ENCODE data around the gene SLC9A9.

Gene SLC9A9

GRCh38 chr3:143837076-143837475, 11.2 kb downstream of the SLC9A9 start:
- no peak overlapping the region for H3K4me3 ChIP-seq (ENCODE audit: low read depth, low read length)
- no peak overlapping the region for H3K27ac ChIP-seq
- H3K27me3 ChIP-seq (replicated peaks) = no peaks in the 10 kb centered on the region
- TF ChIP-seq CTCF (IDR thresholded peaks at IDR 0.05; ENCODE audit: low read depth, low read length, missing control alignments) = no peak
- no peaks in the 10 kb centered on the region for H3K36me3 ChIP-seq (replicated peaks)
- in situ Hi-C loops (cut with HindIII; ENCODE audit: low pct_ligation_motif_present, low sequenced_read_pairs) = no loop called here
- no peak for DNase-seq

- no peak overlapping the region for H3K27ac ChIP-seq
- no peaks in the 10 kb centered on the region for H3K36me3 ChIP-seq (replicated peaks)
- in situ Hi-C loops (cut with HindIII; ENCODE audit: low pct_ligation_motif_present, low sequenced_read_pairs) = no loop called here
- no peak for TF ChIP-seq CTCF (IDR thresholded peaks at IDR 0.05; ENCODE audit: low read depth, low read length, missing control alignments)
- H3K4me3 ChIP-seq (ENCODE audit: low read depth, low read length) = no peak overlapping the region
- H3K27me3 ChIP-seq (replicated peaks) = no peaks in the 10 kb centered on the region
- DNase-seq = no peak
These were observed 13.0 kb downstream of the SLC9A9 start for GRCh38 chr3:143835312-143835711.

- H3K4me3 ChIP-seq (ENCODE audit: low read depth, low read length) = no peak overlapping the region
- H3K27me3 ChIP-seq (replicated peaks) = no peaks in the 10 kb centered on the region
- H3K36me3 ChIP-seq (replicated peaks) = no peaks in the 10 kb centered on the region
- DNase-seq = peak; percentile 18
- TF ChIP-seq CTCF (IDR thresholded peaks at IDR 0.05; ENCODE audit: low read depth, low read length, missing control alignments) = no peak
- H3K27ac ChIP-seq = no peak overlapping the region
- in situ Hi-C loops (cut with HindIII; ENCODE audit: low pct_ligation_motif_present, low sequenced_read_pairs) = no loop called here
These were observed 15.8 kb downstream of the SLC9A9 start for GRCh38 chr3:143832433-143832832.

- Histone ChIP-seq H3K27me3 (replicated peaks) (no peaks in the 10 kb centered on the region), H3K4me3 (ENCODE audit: low read depth, low read length) (no peak overlapping the region), H3K27ac (no peak overlapping the region), H3K36me3 (replicated peaks) (no peaks in the 10 kb centered on the region)
- DNase-seq = no peak
- in situ Hi-C loops (cut with HindIII; ENCODE audit: low pct_ligation_motif_present, low sequenced_read_pairs) = no loop called here
- TF ChIP-seq CTCF (IDR thresholded peaks at IDR 0.05; ENCODE audit: low read depth, low read length, missing control alignments) = no peak
These were observed 16.3 kb downstream of the SLC9A9 start for GRCh38 chr3:143831994-143832393.

- in situ Hi-C loops (cut with HindIII; ENCODE audit: low pct_ligation_motif_present, low sequenced_read_pairs) = no loop called here
- no peak for DNase-seq
- H3K27ac ChIP-seq = no peak overlapping the region
- no peaks in the 10 kb centered on the region for H3K36me3 ChIP-seq (replicated peaks)
- no peak overlapping the region for H3K4me3 ChIP-seq (ENCODE audit: low read depth, low read length)
- no peaks in the 10 kb centered on the region for H3K27me3 ChIP-seq (replicated peaks)
- TF ChIP-seq CTCF (IDR thresholded peaks at IDR 0.05; ENCODE audit: low read depth, low read length, missing control alignments) = no peak
These were observed 17.1 kb downstream of the SLC9A9 start for GRCh38 chr3:143831208-143831607.

GRCh38 chr3:143830786-143831185, 17.5 kb downstream of the SLC9A9 start:
- no peak for TF ChIP-seq CTCF (IDR thresholded peaks at IDR 0.05; ENCODE audit: low read depth, low read length, missing control alignments)
- in situ Hi-C loops (cut with HindIII; ENCODE audit: low pct_ligation_motif_present, low sequenced_read_pairs) = no loop called here
- Histone ChIP-seq H3K4me3 (ENCODE audit: low read depth, low read length) (no peak overlapping the region), H3K36me3 (replicated peaks) (no peaks in the 10 kb centered on the region), H3K27ac (no peak overlapping the region), H3K27me3 (replicated peaks) (no peaks in the 10 kb centered on the region)
- DNase-seq = no peak
